GM21717 (cell line): Measurements from ENCODE around the gene PSMB3.
A peak's percentile ranks its signal among the peaks of the same experiment; 100 is the strongest.
"Not testable (repeated sequence)": the region's sequence is repeated elsewhere in the genome, so short reads cannot be mapped to it uniquely, and the experiment has no call there.

ENCODE experiments used
- ATAC-seq: cut with Tn5 transposase; IDR thresholded peaks from one replicate; pipeline ENCODE4 v1.9.1; 2021; ENCODE audit warnings: mild to moderate bottlenecking, moderate library complexity; ENCODE audit not compliant: unreplicated experiment

The PSMB3 gene

GRCh38 chr17:38790148-38790707 lies 37.7 kb downstream of the PSMB3 start:
- not testable (repeated sequence) for ATAC-seq

DNA sequence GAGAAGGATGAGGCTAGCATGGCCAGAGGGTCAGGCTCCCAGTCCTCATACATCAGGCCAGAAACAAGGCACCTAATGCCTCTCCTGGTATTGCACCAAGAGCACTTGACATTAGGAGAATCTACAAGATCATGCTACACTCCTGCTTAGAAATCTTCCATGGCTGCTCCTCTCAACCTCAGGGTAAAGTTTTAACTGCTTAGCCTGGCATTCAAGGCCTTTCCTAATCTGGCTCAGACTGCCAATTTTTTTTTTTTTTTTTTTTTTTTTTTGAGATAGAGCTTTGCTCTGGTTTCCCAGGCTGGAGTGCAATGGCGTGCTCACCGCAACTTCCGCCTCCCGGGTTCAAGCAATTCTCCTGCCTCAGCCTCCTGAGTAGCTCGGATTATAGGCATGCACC lies 38.6 kb downstream of the PSMB3 start:
- no peak for ATAC-seq

- no peak for ATAC-seq
Observed at GRCh38 chr17:38794221-38794620, 41.7 kb downstream of the PSMB3 start.

DNA sequence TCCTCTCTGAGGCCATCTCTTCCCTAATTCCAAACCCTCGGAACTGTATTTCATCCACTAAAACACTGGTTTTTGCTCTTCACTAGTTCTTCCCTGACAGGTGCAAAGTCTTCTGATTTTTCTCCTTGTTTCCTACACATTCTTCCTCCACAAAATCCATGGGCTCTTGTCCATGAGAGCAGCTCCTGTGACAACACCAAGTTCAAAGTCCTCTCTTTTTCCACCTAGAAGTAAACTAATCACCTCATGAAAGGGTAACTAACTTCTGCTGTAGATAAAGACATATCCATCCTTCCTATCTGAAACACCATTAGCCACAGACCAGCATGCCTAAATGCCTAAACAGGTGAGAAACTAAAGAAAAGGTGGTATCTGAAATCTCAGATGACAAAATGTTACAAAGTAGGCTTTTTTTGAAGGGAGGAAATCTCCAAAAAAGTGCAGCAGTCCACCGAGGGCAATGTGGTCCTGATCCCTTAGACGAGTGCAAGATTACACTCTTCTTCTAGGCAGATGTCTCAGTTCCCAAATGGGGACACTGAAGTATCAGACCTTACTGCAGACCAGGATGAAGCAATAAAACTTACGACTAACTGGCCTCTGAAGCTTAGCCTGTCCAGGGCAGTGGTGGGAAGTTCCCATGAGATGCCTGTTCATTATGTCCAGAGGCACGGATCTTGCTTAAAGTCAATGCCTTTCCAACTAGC lies 44.1 kb downstream of the PSMB3 start:
- no peak for ATAC-seq

GRCh38 chr17:38797158-38797490 lies 44.6 kb downstream of the PSMB3 start:
- ATAC-seq: no peak

GRCh38 chr17:38797828-38798227 lies 45.3 kb downstream of the PSMB3 start:
- no peak for ATAC-seq

DNA sequence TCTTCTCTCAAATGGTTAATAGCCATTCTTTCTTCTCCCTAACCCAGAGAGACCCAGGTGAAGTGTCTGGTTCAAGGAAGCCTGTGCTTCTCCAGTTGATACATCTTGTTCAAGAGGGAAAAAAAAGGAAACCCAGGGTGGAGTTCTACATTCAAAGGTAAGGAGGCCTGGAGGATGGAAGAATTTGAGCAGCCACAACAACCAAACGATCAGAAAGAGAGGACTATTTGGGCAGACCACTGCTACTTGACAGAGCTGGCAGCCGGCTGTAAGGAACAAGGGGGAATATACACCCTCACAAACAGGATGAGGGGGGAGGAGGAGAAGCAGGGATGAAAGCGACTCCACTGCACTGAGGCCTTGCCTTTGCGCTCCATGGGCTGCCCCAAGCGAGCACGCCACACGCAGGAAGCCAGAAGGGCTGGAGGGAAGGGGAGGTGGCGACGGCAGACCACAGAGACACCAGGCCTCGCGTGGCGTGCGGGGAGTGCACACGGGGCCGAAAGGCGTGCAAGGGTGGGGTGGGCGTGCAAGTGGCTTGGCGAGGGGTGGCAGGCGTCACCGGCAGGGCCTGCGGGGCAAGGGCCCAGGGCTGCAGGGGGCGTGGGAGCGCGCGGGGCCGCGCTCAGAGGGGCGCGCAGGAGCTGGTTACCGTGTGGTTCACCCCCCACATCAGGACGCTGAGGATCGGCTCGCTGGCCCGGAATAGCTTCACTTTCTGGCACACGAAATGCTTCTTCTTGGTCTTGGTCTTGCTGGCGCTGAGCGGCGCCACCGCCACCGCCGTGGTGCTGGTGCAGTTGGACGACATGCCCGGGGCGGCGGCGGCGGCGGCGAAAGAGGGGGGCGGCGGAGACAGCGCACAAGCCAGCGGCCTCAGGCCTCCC lies 46.3 kb downstream of the PSMB3 start:
- peak; percentile 29 for ATAC-seq

DNA sequence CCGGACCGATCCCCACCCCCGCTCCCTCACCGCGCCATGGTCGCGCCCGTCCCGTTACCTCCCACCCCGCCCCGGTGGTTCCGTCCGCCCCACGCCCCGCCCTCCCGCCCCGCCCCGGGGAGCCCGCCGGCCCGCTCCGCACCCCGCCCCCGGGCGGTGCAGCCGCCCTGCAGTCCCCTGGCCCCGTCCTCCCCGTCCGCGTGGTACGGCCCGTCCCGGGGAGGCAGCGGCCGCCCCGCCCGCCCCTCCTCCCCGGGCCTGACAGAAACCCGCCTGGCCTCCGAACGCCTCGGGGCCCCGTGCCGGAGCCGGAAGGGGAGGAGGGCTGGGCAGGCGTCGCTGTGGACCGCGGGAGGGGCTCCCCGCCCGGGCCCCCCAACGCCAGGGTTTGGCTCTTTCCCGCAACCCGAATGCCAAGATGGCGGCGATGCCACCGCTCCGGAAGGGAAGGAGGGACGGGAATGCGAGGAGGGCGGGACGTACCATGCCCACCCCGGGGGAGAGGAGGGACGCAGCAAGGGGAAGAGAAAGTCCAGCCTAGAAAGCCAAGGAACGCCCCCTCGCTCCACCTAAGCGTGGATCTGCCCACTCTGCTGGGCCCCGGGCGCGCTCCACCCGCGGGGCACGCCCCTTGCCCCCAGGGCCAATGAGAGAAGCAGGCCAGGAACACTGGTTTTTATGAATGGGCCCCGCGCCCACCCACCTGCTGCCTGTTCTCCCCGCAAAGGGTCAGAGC lies 47.1 kb downstream of the PSMB3 start, which contains the start of gene PIP4K2B:
Gene PIP4K2B (minus strand): TSS at position 56 of the 736 bp plus-strand sequence. CDS start 132 bp downstream, outside the sequence.
- peak; percentile 75 for ATAC-seq

GRCh38 chr17:38800237-38800760 lies 47.8 kb downstream of the PSMB3 start:
- ATAC-seq: no peak

DNA sequence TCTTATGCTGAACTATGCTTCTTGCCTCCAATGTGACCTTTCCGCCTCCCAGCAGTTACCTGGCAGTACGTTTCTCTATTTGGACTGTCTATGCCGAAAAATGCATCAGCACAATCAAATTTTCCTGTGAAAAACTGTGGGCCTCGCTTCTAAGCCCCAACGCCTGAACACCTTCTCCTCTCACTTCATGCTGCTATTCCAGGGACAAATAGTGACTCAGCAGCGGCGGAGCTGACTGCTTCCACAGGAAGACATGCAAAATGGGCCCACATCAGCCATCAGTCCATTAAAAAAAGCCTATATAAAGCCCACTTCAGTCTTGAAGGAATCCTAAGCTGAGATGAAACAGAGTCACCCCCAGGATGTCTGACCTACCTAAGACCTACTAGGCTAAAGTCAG lies 57.3 kb downstream of the PSMB3 start:
- no peak for ATAC-seq
